HCEC 1CT (cell line): ENCODE data around the gene ARL15.
"Not testable (repeated sequence)": the region's sequence is repeated elsewhere in the genome, so short reads cannot be mapped to it uniquely, and the experiment has no call there.

Experiments used
- DNase-seq: peaks from one replicate; pipeline ENCODE4 v3.0.0-alpha.2; 2017

Gene ARL15

DNA sequence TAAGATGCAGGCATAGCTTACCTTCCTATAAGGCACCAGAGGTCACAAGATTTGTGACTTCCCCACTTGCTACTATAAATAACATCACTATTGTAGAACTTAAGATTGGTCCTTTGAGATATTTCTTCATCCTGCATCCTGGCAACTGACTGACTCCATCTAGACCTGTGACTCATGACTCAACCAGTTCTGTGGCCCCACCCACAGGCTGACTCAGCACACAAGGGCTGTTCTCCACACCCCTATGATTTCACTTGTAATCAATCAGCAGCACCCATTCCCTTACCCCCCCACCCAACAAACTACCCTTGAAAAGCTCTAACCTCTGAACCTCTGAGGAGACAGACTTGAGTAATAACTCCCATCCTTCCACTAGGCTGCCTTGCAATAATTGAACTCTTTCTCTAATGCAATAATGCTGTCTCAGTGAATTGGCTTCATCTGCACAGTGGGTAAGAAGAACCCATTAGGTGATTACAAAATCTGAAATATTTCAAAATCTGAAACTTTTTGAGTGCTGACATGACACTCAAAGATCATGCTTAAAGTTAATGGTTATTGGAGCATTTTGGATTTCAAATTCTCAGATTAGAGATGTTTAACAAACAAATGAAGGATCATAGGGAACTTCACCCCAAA, 296.7 kb downstream of the ARL15 start:
- peak; percentile 92 for DNase-seq

DNA sequence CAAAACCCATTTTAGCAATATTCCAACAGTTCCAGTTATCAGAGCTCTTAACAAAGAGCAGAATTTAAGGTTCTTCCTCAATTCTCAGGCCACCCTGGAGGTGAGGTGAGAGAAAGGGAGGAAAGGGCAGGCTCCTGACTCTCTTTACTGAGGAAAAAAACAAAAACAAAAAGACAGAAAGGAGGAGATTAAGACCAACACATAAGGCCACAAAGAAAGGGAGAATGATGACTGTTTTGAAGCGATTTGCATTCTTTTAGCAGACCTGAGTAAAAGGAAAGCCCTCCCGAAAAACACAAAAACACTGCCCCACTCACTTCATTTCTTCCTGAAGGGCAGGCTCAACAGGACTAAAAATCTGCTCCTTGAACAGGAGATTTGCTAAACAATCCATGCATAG, 300.5 kb downstream of the ARL15 start:
- no peak for DNase-seq

DNA sequence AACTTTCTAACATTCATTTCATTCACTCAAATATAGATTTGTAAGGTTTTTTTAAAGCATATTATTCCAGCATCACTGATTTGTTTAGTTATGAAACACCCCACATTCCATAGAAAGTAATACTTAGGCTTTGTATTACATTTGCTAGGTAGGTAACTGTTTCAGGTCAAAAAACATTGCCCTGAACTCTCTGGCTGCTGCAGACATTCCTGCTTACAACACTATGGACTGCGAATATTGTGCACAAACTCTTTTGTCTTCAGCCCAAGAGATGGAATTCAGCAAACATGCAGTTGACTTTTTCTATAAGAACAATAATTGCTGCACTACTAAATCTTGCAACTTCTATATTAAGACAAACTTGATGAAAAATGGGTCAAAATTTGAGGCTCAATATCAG, 301.0 kb downstream of the ARL15 start:
- DNase-seq: no peak

DNA sequence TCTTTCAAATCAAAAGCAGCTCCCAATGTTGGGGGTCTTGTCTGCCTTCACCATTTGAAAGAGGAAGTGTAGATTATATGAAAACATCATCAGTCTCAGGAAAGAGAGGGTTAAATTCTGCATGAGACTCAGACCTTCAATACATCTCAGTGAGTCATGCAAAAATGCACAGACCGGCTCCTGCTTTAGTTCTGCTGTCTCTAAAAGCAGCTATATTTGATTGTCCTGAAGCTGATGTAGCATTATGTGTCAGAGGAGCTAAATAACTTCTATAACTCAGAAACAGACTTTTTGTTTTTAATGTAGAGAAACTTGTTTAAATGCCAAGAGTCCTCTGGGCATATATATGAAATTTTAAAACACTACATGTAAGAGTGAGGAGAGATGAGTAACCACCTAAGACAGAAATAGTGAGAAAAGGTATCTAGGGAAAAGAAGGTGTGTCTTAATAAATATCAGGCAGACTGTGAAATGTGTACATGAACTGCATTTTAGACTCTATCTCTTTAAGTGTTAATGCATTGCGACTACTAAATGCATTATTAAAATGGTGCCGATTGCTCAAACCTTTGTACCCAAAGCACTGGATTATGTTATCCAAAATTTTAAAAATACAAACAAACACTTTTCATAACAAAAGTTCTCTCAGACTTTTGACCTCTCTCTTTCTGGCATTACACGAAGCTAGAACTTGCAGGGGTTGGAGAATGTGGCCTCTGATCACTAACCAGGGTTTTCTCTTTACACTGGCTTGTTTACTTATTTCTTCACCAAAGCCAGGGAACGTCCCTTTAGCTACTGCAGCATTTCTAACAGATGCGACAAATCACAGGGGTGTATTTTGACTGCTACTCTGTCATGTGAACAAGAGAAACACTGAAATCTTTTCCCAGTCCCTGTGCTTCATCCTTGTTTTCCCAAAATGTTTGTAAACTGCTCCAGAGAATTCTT, 302.3 kb downstream of the ARL15 start:
- peak; percentile 47 for DNase-seq

GRCh38 chr5:54004697-54005096, 305.7 kb downstream of the ARL15 start:
- no peak for DNase-seq

GRCh38 chr5:54002779-54003178, 307.6 kb downstream of the ARL15 start:
- no peak for DNase-seq

DNA sequence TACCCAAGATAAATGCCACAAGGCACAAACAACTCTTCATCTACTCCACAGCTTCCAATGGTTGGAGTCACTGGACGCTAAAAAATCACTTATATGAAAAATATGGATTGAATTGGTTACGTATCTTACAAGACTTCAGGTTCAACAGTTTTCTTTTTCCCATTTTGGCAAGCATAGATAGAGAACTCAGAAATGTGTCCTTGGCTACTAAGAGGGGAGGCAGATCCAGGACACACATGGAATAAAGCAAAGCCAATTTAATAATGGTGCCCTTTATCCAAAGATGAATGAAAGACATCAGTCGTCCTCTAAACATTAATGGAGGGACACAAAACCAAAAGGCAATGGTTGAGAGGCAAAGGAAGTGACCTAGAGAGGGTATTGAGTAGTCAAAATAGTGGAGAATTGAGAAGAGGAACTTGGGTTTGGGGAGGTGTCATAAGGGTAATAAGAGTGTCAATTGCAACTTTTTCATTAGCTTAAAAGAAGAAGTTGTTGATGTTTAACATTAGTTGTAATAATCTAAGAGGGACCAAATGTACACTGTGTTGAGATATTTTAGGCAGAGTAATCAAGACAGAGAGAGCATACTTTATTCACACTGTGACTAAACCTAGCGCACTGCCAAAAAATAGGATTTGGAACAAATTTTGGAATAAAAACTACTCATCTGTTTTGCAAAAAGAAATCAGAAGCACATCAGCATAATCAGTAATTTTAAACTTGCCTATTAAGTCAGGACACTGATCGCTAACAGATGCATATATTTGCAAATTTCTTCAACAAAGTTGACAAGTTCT, 308.2 kb downstream of the ARL15 start:
- DNase-seq: no peak

DNA sequence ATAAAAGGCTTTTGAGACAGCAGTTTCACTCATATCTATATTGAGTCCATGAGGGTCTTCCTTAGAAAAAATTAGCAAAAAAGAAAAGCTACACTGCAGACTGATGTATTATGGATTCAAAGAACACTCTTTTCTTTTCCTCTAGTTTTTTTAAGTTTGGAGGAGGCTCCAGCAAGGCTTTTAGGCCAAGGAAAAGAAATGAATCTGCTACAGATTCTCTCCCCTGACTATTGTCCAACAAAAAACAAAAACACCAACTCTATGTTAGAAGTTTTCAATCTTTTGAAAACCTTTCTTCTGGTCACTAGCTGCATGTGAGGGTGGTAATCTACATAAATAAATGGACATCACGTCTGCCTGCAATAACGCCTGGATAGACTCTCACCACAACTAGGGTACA, 310.4 kb downstream of the ARL15 start:
- DNase-seq: no peak

- no peak for DNase-seq
Measured at GRCh38 chr5:53997736-53998627, 312.4 kb downstream of the ARL15 start.

- no peak for DNase-seq
Measured at GRCh38 chr5:53996008-53996407, 314.4 kb downstream of the ARL15 start.

GRCh38 chr5:53994148-53994547, 316.2 kb downstream of the ARL15 start:
- peak; percentile 76 for DNase-seq

DNA sequence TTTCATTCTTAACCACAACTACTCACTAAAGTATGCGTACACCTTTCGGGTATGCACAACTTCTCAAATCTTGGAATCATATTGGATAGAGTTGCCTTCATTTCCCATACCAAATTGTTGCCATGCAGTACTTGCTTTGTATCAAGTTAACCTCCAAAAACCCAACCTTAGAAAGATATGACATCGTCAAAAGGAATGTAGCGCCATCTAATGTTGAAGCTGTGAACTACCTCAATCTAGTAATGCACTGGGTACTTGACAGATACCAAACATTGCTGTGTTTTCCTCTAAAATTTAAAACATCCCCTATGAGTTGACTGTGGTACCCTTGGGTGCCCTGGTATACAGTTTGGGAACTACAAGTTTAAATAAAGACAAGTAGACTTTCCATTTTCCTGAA, 318.4 kb downstream of the ARL15 start:
- no peak for DNase-seq

DNA sequence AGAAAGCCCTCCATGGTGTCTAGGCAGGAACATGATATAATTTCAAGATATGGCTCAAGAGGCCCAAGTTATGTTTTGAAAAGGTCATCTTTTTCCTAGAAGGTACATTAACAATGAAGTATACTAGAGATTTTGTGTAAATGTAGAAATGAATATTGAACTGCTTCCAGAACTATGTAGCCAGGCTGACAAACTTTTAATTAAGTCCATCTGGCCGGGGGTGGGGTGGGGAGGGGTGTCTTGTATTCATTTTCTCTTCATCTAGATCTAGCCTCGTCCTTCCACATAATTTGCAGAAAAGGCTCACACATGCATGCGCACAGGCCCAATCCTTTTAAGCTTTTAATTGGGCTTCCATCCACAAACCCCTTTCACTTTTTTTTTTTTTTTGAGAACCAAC, 323.3 kb downstream of the ARL15 start:
- DNase-seq: no peak

- no peak for DNase-seq
Measured at GRCh38 chr5:53985796-53986195, 324.6 kb downstream of the ARL15 start.

GRCh38 chr5:53984971-53985370, 325.4 kb downstream of the ARL15 start:
- no peak for DNase-seq

DNA sequence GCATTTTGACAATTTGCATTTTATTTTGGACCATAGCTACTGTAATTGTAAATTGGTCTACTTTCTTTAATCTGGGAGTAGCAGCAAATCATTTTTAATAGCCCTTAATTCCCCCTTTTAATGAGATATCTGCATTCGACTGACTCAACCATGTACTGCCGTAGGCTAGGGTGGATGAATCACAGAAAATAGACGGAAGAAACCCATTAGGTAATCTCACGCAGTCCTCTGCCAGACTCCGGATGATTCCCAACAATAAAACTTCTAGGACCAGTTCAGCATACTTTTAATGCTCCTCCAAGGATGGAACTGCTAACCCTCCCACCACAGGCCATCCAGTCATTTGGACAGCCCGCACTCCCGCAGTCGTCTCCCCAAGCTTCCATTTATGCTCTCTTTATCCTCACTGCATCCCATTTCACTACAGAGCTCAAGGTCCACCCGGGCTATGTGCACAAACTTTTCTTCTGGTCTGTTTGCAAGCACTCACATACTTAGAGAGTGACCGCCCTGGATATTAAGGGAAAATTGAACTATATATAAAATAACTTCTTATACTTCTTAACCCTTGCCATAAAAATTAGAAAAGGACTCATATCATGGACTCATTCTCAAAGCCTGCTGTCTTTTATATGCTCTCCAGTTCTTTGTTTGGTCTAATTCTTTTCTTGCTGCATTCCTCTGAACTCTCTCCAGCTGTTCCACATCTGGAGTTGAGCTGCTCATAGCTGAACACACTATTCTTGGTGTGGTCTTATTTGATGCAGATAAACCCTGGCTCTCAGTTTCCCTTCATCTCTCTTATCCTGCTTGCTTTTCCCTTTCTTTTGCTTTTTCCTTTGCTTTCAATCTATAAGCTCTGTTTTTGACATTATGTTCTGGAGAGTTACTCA, 326.6 kb downstream of the ARL15 start:
- no peak for DNase-seq

- not testable (repeated sequence) for DNase-seq
Measured at GRCh38 chr5:53982319-53982718, 328.1 kb downstream of the ARL15 start.

GRCh38 chr5:53980061-53980460, 330.3 kb downstream of the ARL15 start:
- DNase-seq: no peak

DNA sequence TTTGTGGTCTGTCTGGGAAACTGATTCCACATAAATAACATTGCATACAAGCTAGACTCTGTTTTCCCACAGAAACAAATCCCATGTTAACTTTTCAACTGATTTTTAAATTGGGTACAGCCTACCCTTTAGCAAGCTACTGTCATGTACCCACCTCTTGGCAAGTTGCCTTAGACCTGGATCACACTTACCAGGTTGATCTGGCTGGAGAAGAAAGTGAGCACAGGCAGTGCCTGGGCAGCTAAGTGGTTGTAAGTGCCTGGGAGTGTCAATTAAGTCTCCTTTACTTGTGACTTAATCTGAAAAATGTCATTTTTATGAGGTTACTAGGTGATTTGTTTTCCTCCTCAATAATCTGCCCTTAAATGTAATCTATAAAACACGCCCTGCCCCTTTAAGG, 336.4 kb downstream of the ARL15 start:
- DNase-seq: no peak

DNA sequence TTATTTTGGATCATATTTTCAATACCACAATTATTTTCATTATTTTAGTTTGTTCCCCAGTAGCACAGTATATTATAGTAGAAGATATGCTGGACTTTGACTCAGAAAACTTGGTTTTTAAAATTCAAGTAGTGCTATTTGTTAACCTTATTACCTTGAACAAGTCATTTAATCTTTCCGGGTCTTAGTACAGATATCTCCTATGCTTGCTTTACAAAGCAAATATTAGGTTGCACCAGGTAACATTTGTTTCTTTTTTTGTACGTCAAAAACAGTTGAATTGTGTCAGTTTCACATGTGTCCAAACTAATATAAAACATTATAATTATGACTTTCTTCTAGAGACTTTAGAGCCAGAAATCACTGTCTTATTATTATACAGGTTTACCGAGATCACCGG, 338.1 kb downstream of the ARL15 start:
- no peak for DNase-seq

- no peak for DNase-seq
Measured at GRCh38 chr5:53971551-53971950, 338.8 kb downstream of the ARL15 start.
